ENCODE data around the gene NRXN2.

NRXN2 gene

GRCh38 chr11:64695548-64695947, 27.4 kb downstream of the NRXN2 start:
- no peak for DNase-seq

DNA sequence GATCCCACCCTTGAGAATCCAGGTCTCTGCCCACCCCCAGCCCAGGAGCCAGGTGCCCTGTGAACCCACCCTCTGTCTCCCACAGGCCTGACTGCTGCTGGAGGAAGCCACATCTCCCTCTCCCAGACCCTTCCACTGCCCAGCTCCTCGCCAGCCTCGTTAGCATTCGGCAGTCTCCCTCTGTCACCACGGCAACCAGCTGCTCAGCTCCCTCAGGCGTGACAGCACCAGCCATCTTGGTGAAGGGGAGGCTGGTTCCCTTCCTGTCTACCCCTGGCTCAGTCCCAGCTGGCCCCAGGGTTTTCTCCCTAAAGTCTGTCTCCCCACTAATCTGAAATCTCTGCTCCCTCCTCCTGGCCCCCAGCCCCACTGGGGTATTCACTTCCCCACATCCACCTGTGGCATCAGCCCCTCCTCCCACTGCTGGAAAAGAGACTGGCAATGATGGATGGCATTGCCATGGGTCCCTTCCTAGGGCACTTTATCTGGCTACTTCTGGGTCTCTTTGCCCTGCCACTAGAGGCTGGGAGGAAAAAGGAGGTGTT, 28.1 kb downstream of the NRXN2 start:
- no peak for DNase-seq

DNA sequence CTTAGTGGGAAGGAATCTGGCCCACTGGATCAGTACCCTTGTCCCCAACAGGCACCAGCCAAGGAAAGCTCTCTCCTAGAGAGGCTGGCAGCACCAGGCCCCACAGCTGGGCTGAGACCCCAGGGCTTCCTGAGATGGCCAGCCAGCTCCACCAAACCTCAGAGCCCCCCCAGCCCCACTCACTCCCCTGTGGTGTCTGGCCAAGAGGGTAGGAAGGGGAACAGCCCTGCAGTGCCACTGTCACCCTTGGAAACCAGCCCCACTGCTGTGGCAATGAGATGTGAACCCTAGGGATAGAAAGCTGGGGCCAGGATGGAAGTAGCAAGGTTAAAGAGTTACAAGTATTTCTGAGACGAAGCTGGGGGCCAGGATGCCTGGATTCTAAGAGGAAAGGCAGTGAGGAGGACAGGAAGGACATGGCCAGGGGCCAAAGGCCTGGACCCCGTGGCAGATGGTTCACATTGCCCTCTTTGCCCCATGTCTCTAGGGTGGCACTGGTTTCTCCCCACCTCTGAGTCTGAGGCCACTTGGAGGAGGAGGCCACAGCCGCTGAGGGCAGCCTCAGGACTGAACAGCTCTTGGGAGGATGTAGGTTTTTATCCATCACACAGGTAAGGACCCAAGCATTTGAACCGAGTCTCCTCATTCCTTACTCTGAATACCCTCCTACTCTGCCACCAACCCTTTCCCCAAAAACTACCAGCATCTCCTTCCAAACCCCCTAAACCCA, 28.8 kb downstream of the NRXN2 start:
- DNase-seq, result no peak

- no peak for DNase-seq
Measured at GRCh38 chr11:64692764-64693331, 30.1 kb downstream of the NRXN2 start.

GRCh38 chr11:64691543-64691942, 31.5 kb downstream of the NRXN2 start:
- no peak for DNase-seq

DNA sequence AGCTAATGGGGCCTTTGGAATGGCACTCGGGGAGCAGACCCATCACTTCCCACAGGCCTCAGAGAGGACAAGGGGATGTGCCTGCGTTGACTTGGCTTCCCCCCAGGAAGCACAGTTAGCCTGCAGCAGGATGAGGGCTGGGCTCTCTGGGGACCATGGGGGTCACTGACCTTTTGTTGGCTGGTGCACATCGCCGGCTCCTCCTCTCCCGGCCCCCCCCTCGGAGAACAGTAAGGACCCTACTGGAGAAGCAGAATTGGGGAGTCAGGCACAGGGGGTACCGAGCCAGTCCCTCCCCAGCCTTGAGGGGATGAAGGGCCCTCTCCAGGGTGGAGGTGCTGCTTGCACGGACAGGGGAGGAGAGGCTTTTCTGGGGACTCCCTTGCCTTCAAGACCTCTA, 32.8 kb downstream of the NRXN2 start:
- DNase-seq, result no peak

GRCh38 chr11:64688534-64688982, 34.4 kb downstream of the NRXN2 start:
- DNase-seq, result peak; percentile 99

DNA sequence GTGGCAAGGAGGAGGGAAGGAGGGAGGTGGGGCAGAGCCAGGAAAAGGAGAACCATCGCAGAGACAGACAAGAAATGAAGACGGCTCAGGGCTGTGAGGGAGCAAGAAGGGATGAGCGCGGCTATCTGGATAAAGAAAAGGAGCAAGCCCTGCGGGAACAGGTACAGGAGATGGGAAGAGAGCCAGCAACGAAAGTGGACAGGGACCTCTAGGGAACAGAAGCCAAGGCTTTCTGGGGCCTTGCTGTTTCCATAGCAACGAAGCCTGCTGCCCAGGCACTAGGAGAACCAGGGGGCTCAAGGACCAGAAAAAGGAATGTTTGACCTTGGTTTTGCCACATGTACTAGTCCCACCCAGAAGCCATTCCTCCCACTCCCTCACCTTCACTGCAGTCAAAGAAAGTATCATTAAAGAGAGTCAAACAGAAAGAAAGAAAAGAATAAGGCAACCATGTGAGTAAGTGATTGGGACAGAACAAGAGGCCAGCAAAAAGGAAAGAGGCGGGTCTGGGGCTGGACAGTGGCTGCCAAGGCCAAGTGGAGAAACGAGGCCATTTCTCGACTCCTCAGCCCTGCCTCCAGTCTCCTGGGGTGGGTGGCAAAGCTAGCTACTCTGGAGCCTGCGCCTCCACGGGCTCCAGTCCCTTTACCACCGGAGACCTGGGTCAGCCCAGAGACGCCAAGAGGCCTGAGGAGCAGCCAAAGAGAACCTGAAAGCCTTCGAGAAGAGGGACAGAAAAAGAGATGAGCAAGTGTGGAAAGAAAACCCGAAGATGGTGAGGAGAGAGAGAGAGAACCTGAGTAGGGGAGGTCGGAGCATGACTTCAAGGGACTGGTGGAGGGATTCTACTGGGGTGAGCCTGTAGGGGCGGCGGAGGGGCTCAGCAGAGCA, 35.1 kb downstream of the NRXN2 start:
- DNase-seq, result no peak

GRCh38 chr11:64687204-64687603, 35.8 kb downstream of the NRXN2 start:
- no peak for DNase-seq

DNA sequence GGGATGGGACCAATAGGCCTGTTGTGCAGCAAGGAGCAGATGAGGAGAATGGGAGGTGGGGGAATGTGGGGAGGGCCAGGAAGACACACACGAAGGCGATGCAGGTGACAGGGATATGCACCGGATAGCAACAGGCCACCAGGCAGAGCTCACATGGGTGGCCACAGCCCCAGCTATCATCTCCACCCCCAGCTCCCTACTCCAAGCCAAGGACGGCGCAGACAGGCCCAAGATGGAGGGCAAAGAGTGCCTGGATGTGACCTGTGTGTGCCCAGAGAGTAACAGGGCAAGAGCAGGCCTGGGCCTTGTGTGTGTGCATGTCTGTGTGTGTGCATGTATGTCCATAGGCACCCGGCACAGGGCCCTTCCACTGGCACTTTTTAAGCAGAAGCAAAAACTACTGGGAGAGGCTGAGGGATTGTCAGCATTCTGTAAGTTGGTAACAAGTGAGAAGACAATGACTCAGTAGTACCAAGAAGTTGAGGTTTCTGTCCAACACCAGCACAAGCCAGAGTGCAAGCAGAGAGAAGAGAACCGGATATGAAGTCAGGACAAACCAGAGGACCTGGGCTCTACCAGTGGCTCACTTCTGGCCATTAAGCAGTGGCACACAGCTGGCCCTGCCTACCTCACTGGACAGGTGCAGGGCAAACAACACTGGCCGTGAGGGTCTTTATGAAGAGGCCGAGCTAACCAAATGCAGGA, 36.4 kb downstream of the NRXN2 start:
- DNase-seq, result no peak

GRCh38 chr11:64685536-64685935, 37.5 kb downstream of the NRXN2 start:
- no peak for DNase-seq

GRCh38 chr11:64684357-64684756, 38.6 kb downstream of the NRXN2 start:
- no peak for DNase-seq

DNA sequence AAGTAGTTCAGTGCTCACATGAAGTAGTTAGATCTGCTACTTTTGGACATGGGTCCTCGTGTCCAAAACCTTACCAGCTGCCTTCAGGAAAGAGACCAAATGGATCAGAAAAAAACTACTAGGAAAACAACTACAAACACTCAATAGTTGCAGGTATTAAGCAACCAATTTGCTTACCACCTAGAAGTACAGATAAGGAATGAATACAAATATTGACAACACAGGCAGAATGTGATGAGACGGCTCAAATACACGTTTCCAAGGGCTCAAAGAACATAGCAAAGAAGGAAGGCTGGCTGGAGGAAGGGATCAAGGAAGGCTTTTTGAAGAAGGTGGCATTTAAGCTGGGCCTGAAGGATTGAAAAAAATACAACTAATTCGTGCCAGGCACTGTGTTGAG, 41.8 kb downstream of the NRXN2 start:
- DNase-seq, result no peak

DNA sequence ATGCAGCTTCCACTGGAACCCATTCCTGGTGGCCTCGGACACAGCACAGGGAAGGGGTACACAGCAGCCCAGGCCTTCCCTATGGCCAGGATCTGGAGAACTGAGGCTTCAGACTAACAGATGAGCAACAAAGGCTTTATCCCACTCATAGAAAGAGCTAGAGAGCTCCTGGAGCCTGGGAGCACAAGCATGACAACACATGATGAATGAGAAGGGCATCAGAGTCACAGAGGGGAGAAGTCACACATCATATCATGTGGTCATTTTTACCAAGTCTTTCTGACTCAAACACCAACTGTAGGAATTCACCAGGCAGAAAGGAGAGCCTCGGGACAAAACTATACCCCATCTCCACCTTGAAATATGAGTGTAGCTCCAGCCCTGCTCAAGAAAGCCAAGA, 43.2 kb downstream of the NRXN2 start:
- no peak for DNase-seq

GRCh38 chr11:64677441-64678023, 45.5 kb downstream of the NRXN2 start:
- DNase-seq, result no peak

DNA sequence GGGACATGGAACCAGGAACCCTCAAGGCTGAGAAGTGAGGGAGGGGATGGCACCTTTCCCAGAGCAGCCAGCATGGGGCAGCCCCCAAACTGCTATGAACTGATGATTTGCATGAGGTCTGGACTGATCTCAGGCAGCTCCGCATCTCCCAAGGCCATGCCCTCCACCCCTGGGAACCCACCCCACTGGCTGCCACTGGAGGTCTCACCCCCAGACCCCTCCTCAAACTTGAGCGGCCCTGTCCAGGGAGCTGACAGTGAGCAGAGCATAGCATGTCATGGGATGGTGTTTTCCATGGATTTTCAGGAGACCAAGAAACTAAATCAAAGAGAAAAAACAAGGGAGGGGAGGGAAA, 46.8 kb downstream of the NRXN2 start:
- no peak for DNase-seq

DNA sequence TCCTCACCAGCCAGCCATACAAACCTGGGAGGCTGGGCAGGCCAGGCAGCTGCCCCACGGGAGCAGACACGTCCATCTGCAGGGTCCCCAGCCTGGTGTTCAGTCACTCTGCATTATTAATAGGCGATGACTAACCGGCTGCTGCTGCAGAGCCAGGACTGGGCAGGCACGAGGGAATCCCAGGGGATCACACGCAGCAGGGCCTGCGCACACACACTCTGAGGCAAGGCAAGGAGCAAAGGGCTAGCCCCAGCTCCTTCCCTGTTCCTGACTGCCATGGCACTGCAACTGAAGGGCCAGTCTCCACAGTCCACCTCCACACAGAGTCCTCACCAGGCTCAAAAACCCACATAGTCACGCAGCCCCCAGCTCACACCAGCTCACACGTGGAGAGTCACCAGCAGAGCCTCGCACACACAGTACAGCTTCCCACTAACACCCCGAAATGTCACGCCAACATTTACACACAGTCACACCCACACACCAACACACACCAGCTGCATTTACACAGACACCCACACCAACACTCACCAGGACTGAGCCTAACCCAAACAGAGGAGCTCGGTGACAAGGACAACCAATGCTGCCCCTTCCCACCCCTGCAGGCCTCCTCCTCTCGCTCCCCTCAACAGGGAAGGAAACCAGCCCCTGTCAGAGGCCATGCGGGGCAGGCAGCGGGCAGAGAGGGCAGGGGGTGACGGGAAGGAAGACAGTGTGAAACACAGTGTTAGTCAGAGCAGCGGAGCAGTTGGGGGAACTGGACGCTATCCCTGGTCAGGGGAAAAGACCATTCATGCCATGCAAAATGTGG, 47.3 kb downstream of the NRXN2 start:
- no peak for DNase-seq

DNA sequence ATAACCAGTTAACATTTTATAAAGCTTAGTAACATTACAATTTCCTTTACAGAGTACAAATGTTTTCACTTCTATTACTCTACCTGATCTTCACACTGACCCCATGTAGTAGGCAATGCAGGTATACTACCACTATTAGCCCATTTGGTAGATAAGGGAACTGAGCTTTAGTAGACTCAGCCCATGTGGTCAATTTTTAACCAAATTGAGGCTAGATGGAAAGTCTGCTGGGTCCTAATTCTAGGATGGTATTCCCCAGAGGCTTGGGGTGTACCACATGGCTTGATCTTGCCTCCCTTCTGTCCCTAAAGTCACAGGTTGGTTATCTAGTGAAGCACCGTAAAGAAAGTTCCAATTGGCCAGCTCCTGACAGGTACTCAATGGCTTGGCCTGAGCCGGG, 48.2 kb downstream of the NRXN2 start:
- DNase-seq, result no peak

DNA sequence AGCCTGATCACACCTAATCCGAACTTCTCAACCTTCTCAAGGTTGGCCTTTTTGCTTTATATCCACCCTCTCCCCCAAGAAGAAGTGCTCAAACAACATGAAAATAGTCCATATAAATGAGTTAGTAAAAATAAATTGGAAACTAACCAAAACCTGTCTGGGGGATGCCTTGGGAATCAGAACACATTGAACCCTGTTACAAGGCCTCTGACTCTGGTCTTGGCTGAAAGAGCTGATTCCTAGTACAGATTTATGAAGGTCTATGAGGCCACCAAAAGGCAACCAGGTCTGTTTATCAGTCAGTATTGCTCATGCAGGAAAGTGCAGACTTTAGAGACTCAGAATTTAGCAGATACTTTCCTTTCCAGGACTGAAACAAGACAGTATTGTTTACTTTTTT, 49.7 kb downstream of the NRXN2 start:
- no peak for DNase-seq

DNA sequence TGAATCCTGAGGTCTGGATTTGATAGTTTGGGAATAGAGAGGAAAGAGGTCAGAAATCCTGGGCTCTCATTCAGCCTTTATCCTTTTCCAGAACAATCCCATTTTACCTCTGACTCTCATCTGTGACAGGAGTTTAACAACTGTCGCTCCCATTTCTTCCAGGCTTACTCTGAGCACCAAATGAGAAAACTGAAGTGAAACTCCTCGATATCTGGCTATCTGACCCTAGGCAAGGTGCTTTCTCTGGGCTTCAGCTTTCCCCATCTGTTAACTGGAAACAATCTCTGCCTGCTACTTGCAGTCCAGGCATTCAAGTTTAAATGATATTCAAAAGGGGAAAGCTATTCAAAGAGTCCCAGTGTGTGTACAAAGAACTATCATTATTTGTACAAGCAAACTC, 50.1 kb downstream of the NRXN2 start:
- no peak for DNase-seq

DNA sequence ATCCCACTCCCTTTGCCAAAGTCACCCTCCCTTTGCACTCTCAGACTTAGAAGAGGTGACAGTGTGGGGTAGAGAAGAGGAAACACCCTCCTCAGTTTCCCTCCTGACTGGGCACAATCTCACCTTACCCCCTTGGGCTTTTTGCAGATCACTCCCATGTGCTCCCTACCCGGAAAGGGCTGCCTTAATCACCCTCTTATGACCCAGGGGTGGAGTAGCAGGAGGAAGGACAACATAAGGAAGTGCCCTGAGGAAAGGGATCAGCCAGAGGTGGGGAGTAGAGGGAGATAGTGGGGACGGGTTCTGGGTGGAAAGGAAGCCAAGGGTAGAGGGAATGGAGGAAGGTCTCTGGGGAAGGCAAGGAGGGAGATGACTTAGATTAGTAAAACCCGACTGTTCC, 52.0 kb downstream of the NRXN2 start:
- no peak for DNase-seq

Data from activated CD8-positive, alpha-beta memory T cell treated with anti-CD3 and anti-CD28 coated beads, Interleukin-2, amount 50 U/mL, for 48 hours (primary cell).